ENCODE results near the gene DENND10.
"Not testable (repeated sequence)": the region's sequence is repeated elsewhere in the genome, so short reads cannot be mapped to it uniquely, and the experiment has no call there.

DENND10 gene

DNA sequence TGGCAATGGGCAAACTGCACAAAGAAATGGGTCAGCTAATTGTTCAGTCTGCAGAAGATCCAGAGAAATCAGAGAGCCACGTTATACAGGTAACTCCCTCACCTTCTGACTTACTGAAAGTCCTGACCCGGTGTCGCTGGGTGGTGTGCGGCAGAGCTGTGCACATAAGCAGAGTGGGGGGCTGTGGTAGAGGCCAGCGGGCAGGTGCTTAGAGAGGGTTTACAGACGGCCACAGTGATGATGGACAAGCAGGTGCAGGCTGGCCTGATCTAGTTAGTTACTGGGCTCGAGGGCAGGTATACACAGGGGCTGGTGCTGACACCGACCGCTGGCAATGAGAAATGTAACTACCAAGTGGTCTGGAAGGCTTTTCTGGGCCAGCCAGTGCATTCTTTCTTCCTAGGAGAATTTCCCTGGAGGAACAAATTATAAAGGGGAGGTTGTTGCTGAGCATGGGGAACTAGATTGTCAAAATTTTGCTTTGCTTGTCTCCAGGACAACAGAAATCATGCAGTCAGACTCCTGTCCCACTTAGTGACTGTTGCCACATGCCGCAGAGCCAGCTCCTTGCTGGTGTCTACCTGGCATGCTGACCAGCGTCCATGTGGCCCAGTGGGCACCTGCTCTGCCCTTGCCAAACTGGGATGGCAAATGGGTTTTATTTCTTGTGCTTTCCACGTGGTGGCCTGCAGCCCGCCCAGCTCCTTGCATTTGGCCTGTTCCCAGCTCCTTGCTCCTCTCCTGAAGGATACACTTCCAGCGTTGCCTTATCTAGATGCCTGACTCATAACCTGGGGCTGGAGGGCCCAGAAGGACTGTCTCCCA, 28.8 kb downstream of the DENND10 start:
- no peak for DNase-seq (ENCODE audit: low spot score)

DNA sequence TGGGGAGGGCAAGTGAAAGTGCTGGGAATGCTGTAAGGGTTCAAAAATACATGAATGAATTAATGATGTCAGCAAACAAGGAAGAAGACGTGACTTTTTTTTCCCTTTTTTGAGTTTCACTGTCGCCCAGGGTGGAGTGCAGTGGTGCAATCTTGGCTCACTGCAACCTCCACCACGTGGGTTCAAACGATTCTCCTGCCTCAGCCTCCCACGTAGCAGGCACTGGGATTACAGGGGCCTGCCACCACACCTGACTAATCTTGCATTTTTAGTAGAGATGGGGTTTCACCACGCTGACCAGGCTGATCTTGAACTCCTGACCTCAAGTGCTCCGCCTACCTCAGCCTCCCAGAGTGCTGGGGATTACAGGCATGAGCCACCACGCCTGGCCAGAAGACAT, 30.0 kb downstream of the DENND10 start:
- no peak for DNase-seq (ENCODE audit: low spot score)

DNA sequence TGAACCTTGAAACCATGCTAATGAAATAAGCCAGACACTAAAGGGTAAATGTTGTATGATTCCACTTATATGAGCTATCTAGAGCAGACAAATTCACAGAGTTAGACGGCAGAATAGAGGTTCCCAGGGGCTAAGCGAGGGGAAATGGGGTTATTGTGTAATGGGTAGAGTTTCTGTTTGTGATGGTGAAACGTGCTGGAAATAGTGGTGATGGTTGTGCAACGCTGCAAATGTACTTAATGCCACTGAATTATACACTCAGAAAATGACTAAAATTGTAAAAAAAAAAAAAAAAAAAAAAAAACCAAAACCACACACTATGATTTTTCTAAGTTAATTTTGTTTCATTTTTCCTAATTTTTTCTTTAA, 31.6 kb downstream of the DENND10 start:
- no peak for DNase-seq (ENCODE audit: low spot score)

DNA sequence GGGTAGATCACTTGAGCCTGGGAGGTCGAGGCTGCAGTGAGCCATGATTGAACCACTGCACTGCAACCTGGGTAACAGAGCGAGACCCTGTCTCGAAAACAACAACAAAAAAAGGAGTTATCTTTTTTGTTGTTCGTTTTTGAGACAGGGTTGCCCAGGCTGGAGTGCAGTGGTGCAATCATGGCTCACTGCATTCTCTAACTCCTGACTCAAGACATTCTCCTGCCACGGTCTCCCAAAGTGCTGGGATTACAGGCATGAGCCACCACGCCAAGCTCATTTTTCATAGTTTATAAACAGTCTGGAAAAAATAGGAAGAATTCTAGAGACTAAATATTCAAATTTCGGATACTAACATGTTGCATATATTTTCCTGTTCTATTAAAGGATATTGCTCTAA, 32.2 kb downstream of the DENND10 start:
- DNase-seq (ENCODE audit: low spot score): no peak

DNA sequence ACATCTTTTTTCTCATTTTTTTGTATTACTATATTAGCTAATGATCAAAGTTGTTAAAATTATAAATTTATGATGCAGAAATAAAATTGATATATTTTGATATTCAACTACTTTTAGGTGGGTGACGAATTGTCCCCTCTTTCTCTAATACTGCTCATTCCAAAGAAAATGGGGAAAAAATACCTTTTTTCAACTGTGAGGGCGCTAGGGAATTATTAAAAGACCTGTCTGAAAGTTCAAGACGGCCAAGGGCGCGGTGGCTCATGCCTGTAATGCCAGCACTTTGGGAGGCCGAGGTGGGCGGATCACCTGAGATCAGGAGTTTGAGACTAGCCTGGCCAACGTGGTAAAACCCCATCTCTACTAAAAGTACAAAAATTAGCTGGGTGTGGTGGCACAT, 34.0 kb downstream of the DENND10 start:
- DNase-seq (ENCODE audit: low spot score): not testable (repeated sequence)

DNA sequence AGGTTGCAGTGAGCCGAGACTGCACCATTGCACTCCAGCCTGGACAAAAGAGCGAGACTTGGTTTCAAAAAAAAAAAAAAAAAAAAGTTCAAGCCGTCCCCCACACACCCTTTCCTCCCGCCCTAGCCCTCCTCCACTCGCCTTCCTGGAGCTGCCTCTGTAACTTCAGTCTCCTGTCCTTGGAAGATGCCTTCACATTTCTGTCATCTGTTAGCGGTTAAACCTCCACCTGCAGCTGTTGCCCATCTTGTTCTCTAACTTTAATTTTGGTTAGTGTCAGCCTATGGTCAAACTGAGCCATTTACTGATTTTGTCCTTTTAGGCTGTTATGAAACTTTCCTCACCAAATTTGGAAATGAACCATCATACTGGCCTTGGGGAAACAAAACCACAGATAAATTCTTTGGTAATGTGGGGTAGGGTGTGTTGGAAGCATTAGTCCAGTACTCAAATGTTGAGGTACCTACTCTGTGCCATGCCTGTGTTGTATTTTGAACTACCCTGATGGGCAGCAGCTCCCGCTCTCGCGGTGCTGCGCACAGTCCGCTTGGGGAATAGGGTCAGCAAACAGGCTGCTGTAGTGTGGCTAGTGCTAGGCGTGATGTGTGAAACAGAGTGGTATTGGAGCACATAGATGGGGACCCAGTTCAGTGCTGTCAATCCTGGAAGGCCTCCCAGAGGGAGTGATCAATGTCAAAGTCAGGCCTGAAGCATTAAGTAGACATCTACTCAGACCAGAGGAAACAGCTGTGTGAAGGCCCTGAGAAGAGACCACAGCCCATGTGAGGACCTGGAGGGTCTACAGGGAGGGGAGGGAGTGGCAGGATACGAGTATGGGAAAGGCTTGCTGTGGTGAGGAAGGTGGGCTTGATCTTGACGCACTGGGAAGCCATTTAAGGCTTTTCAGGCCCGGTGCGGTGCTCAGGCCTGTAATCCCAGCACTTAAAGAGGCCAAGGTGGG, 34.7 kb downstream of the DENND10 start:
- DNase-seq (ENCODE audit: low spot score): no peak

DNA sequence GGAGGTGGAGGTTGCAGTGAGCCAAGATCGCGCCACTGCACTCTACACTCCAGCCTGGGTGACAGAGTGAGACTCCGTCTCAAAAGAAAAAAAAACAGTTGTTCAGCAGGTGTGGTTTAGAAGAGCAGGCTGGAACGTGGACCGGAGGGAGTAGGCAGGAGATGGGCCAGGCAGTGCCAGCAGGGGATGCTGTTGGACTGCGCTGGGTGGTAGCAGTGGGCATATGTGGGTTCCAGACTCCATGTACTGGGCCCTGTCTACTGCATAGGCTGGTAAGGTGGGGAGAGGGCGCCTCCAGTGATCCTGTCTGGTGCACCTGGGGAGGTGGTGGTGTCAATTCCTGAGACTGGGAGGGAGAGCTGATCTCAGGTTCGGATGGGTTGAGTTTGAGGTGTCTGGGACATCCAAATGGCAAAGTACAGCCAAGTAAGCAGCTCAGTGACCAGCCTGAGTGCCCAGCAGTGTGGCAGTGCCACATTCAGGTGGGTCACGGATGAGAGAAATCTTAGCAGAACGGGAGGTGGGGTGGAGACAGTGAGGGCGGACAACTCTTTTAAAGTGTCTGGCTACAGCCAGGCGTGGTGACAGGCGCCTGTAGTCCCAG, 35.7 kb downstream of the DENND10 start:
- DNase-seq (ENCODE audit: low spot score): no peak

DNA sequence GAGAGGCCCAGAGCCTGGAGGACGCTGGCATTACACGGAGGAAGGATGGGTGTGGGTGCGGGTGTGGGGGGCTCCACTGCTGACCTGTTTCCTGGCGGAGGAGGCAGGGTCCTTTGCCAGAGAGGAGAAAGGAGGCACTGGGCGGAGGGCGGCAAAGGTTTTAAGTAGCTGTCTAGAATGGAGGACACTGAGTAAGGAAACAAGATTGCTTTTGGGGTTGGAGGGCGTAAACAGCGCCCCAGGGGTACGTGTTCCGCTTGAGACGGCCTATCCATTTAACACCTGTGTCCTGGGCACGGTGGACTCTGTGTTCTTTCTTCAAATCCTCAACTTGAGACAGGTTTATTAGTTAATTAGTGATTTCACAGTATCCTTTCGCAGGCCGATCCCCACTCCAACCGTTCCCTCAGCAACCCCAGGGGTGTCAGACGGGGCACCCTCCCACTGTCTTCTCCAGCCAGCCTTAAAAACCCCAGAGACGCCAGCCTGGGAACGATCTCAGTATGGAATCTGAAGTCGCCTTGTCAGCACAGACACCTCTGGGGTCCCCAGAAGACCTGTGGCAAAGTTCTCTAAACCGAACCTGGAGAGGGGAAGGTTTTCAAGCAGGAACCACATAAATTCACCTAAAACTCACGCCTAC, 36.8 kb downstream of the DENND10 start:
- no peak for DNase-seq (ENCODE audit: low spot score)

DNA sequence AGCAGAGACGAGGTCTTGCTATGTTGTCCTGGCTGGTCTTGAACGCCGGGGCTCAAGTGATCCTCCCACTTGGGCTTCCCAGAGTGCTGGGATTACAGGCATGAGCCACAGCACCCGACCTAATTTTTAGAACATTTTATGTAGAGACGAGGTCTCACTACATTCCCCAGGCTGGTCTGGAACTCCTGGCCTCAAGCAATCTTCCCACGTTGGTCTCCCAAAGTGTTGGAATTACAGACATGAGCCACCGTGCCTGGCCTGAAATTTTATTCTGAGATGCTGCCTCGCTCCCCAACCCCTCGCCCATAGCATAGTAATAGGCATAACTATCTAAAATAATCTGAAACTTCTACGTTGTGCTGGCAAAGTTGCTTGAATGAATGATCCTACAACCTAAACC, 39.7 kb downstream of the DENND10 start:
- DNase-seq (ENCODE audit: low spot score): no peak

DNA sequence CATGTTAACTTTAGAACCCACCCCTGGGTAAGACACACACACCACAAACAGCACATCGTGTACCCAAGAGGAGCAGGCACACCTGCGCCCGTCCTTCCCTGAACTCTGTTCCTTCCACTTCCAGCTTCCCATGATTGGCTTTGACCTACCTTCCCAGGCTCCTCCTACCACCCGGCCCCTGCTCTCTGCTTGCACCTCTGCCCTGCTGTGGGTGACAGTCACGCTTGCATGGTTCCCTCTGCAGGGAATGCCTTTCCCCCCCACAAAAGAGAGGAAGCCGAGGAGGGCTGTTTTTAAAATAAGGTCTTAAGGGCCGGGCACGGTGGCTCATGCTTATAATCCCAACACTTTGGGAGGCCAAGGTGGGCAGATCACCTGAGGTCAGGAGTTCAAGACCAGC, 45.2 kb downstream of the DENND10 start:
- DNase-seq (ENCODE audit: low spot score): no peak

DNA sequence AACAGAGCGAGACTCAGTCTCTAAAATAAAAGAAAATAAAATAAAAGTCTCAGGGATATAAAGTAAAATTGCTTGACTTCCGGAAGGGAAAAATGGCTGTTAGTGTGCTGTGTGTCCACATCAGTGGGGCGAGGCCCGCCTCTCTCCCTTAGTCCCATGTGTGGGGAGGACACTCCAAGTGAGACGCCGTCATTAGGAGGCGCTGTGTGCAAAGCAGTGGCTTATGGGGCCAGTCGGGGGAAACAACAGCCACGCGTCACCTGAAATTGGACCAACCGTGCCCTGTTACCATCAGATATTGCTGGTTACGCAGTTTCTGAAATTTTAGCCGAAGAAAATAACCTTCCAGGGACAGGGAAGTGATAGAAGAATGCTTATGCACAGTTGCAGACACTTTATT, 45.8 kb downstream of the DENND10 start:
- DNase-seq (ENCODE audit: low spot score): no peak

DNA sequence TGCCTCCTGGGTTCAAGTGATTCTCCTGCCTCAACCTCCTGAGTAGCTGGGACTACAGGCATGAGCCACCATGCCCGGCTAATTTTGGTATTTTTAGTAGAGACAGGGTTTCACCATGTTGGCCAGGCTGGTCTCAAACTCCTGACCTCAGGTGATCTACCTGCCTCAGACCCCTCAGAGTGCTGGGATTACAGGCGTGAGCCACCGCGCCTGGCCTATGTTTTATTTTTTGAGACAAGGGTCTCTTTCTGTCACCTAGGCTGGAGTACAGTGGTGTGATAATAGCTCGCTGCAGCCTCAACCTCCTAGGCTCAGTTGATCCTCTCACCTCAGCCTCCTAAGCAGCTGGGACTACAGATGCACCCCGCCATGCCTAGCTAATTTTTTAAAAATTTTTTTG, 47.7 kb downstream of the DENND10 start:
- not testable (repeated sequence) for DNase-seq (ENCODE audit: low spot score)

DNA sequence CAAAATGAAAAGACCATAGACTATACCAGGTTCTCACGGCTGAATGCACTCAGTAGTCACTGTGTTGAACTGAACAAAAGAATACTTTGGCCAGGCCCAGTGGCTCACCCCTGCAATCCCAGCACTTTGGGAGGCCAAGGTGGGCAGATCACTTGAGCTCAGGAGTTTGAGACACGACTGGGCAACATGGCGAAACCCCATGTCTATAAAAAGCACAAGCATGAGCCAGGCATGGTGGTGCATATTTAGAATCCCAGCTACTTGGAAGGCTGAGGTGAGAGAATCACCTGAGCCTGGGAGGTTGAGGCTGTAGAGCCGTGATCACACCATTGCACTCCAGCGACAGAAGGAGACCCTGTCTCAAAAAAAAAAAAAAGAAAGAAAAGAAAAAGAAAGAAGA, 49.1 kb downstream of the DENND10 start:
- no peak for DNase-seq (ENCODE audit: low spot score)

DNA sequence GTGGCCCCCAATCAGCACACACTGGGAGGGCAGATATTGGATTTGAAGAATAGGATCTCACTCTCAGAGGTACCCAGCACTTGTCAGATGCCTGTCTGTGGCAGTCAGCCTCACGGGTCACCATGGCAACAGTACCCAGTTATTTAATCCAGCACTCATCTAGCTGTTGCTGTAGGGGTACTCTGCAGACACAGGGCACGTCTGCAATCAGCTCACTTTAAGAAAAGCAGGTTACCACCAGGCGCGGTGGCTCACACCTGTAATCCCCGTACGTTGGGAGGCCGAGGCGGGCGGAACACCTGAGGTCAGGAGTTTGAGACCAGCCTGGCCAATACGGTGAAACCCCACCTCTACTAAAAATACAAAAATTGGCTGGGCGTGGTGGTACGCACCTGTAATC, 49.7 kb downstream of the DENND10 start:
- DNase-seq (ENCODE audit: low spot score): no peak

DNA sequence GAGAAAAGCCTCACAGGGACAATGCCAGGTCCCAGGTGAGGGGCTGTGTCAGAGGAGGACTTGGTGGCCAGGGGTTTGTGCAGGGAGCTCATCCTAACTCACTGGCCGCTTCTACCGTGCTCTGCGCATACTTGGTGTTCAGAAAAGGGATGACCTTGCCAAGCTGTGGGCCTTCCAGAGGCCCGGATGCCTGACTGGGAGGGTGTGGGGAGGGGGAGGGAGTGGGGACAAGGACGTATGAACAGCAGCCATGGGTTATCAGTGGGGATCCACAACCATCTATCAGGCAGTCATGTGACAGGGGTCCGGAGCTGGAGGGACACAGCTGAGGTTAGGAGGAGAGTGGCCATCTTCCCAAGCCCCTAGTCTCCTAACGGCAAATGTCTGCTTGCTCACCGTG, 55.4 kb downstream of the DENND10 start:
- no peak for DNase-seq (ENCODE audit: low spot score)

DNA sequence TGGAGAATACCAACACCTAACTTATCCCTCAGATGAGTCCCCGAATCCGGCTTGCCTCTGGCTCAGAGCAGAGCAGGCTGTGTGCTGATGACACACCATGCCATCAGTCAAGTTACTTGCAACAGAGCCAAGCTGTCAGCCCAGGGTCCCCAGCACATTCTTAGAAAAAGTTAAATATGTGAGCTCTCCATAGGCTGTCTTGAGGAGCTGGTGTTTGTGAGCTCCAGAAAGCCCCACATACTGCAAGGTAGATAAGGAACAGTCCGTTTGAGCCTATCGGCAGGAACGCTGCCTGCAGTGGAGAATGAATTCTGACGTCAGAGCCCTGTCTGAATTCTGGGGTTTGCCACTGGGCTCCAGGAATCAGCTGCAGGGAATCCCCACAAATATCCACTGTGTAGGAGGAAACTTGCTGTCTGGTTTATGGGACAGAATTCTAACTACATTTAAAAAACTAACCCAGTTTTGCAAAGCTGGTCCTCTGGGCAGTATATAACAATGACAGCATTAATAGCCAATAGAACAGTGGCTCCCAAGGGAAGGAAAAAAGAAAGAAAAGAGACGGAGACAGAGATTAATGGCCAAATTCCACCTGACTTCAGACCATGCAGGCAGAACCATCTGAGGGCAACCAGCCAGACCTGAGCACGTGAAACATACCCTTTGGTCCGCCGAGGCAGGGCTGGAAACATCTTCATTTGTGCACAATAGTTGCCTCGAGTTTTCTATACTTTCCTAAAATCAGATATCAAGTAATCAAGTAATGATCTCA, 58.0 kb downstream of the DENND10 start:
- DNase-seq (ENCODE audit: low spot score): no peak

DNA sequence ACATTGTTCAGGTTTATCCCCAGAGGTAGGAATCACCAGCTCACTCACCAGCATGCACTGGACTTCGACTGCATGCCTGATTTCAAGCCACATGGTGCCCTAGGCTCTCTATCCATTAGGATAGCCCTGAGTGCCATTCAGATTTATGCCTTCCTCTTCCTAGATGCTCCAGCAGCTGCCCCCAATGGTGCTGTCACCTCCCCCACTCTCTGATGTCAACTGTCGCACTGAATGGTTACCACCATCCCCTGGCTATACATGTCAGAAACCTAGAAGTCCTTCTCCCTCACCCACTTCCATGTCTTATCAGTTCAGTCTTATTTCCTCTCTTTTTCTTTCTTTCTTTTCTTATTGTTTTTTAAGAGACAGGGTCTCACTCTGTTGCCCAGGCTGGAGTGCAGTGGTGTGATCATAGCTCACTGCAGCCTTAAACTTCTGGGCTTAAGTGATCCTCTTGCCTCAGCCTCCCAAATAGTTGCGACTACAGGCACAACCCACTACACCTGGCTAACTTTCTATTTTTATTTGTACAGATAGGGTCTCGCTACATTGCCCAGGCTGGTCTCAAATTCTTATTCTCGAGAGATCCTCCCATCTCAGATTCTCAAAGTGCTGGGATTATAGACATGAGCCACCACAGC, 58.7 kb downstream of the DENND10 start:
- DNase-seq (ENCODE audit: low spot score): no peak

DNA sequence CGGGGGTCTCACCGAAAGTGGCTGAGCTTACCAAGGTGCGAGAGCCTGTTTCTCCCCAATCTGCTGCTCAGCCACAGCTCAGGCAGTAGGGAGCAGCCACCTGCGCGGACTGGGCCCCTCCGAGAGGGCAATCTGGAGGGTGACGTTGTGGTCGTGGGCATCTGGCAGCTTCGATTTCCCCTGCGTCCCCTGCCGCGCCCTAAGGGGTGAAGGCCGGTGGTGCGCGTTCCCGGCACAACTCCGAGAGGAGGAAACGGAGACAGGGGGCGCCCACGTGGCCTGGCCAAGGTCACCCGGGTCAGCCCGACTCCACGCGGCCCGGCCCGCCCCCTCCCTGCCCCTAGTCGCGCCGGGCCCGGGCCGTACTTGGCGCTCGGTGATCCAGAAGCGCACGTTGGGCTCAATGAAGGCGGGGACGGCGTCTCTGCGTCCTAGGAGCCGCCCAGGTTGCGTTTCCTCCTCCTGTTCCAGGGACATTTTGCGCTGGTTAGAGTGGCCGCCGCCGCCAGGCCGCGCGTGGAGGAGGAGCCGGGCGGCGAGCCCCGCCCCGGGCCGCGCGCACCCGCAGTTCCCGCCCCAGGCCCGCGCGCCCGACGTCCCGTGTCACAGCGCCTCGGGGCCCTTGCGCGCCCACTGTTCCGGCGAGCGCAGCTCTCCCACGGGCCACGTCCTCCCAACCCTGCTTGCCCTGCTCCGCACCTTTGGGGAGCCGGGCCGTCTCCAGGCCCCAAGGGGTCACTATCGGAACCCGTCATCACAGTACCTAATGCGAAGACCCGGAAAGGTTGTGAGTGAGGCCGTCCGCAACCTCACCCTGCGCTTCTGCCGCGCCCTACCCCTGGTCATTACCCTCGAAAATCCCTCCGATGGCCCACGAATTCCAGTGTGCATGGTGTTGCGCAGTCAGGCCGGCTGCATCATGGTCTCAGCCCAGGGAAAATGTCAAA, 61.5 kb downstream of the DENND10 start, which contains the start of gene SFXN4:
TSS of gene SFXN4 (minus strand) at position 544 of the 947 bp plus-strand sequence. CDS start at position 477, 67 bp downstream.
- peak; percentile 90 for DNase-seq (ENCODE audit: low spot score)

DNA sequence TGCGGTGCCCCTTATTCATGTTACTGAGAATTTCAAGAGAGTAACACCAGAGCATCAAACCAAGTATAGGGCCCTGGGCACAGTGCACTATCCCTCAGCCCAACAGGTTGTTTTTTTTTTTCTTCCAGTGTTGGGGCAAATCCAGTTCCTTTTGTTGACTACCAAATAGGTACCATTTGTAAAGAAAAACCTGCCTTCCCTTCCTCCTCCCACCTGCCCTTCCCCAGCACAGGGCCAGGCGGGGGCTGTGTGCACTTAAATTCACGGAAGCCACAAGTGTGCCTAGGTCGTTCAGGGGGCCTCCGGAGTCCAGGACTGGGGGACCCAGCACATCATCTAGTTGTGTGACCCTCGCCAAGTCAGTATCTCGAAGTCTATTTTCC, 62.2 kb downstream of the DENND10 start:
- DNase-seq (ENCODE audit: low spot score): no peak

DNA sequence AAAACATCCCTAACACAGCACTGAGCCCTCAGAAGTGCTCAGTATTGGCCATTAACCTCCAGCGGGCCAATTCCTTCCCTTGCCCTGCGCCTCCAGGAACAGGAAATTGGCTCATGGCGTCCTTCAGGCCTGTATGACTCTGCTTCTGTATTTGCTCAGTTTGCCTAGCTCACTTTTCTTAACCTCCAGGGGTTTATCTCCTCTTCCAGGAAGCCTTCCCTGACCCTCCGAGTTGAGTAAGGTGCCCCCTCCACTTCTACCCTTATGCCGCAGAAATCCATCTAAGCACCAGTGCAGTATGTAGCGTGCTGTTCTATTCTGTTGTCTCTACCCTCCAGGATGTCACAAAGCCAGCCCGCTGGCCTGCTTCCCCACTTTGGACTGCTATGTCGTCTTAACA, 62.7 kb downstream of the DENND10 start:
- DNase-seq (ENCODE audit: low spot score): no peak
